ENCODE data around the gene ARL14. TPM values are rescaled to one million over a fixed set of nuclear protein-coding genes. Genes with fewer than 3 reads are reported as not detected.

ARL14 gene
- total RNA-seq, 2 experiments from 2014 or later = not detected

GRCh38 chr3:160701490-160701889 lies 24.5 kb downstream of the ARL14 start:
- no peak for DNase-seq (ENCODE audit: low spot score)
- ChIA-PET CTCF (ENCODE audit: unreplicated experiment) (no interaction called here), POLR2A (interaction anchor here (0.8 to 1.1 kb wide), 2 partner anchors 16 to 215 kb away, joined by 3 to 4 read pairs; no protein-coding TSS in a partner anchor)
- Histone ChIP-seq H3K27ac (ENCODE audit: low read depth, low read length, poor library complexity, severe bottlenecking) (no peak overlapping the region), H3K4me3 (ENCODE audit: low read depth, low read length, poor library complexity, severe bottlenecking) (no peak overlapping the region), H3K4me1 (ENCODE audit: insufficient read depth, low read length, poor library complexity, severe bottlenecking) (no peaks in the 10 kb centered on the region), H4K20me1 (ENCODE audit: insufficient read depth, low read length) (no peaks in the 10 kb centered on the region), H3K9me3 (ENCODE audit: low read length) (no peaks in the 10 kb centered on the region), H3K9me2 (ENCODE audit: insufficient read depth, low read length) (no peaks in the 10 kb centered on the region), H2AFZ (ENCODE audit: low read length) (no peak overlapping the region), H3K79me2 (ENCODE audit: insufficient read depth, low read depth, low read length) (no peaks in the 10 kb centered on the region), H3K36me3 (ENCODE audit: insufficient read depth, low read length) (no peaks in the 10 kb centered on the region), H3K4me2 (ENCODE audit: low read length) (no peak overlapping the region)
- no TSS peak for BruUV-seq (replicated peaks)
- TF ChIP-seq CTCF (conservative IDR thresholded peaks at IDR 0.05; ENCODE audit: low read length) (no peak), EZH2phosphoT487 (IDR thresholded peaks at IDR 0.05; ENCODE audit: borderline replicate concordance, low read depth, low read length) (no peak)
- intact Hi-C loops (cut with micrococcal nuclease; ENCODE audit: unreplicated experiment) = loop anchor here (10.0 kb wide), 1 partner anchor 723 kb away; no protein-coding TSS in a partner anchor

GRCh38 chr3:160702290-160702689 lies 25.3 kb downstream of the ARL14 start:
- intact Hi-C loops (cut with micrococcal nuclease; ENCODE audit: unreplicated experiment) = loop anchor here (10.0 kb wide), 1 partner anchor 723 kb away; no protein-coding TSS in a partner anchor
- Histone ChIP-seq H3K36me3 (ENCODE audit: insufficient read depth, low read length) (no peaks in the 10 kb centered on the region), H3K4me3 (ENCODE audit: low read depth, low read length, poor library complexity, severe bottlenecking) (no peak overlapping the region), H4K20me1 (ENCODE audit: insufficient read depth, low read length) (no peaks in the 10 kb centered on the region), H3K4me1 (ENCODE audit: insufficient read depth, low read length, poor library complexity, severe bottlenecking) (no peaks in the 10 kb centered on the region), H2AFZ (ENCODE audit: low read length) (no peak overlapping the region), H3K9me2 (ENCODE audit: insufficient read depth, low read length) (no peaks in the 10 kb centered on the region), H3K9me3 (ENCODE audit: low read length) (no peaks in the 10 kb centered on the region), H3K4me2 (ENCODE audit: low read length) (no peak overlapping the region), H3K27ac (ENCODE audit: low read depth, low read length, poor library complexity, severe bottlenecking) (no peak overlapping the region), H3K79me2 (ENCODE audit: insufficient read depth, low read depth, low read length) (no peaks in the 10 kb centered on the region)
- no peak for DNase-seq (ENCODE audit: low spot score)
- CTCF ChIA-PET (ENCODE audit: unreplicated experiment) = no interaction called here
- POLR2A ChIA-PET = interaction anchor here (0.8 kb wide), 1 partner anchor 15 kb away, joined by 3 read pairs; no protein-coding TSS in a partner anchor
- no TSS peak for BruUV-seq (replicated peaks)
- TF ChIP-seq CTCF (conservative IDR thresholded peaks at IDR 0.05; ENCODE audit: low read length) (no peak), EZH2phosphoT487 (IDR thresholded peaks at IDR 0.05; ENCODE audit: borderline replicate concordance, low read depth, low read length) (no peak)

GRCh38 chr3:160703974-160704373 lies 27.0 kb downstream of the ARL14 start:
- CTCF ChIA-PET (ENCODE audit: unreplicated experiment) = no interaction called here
- TF ChIP-seq CTCF (conservative IDR thresholded peaks at IDR 0.05; ENCODE audit: low read length) = no peak
- no peak for TF ChIP-seq EZH2phosphoT487 (IDR thresholded peaks at IDR 0.05; ENCODE audit: borderline replicate concordance, low read depth, low read length)
- DNase-seq (ENCODE audit: low spot score) = no peak
- H3K79me2 ChIP-seq (ENCODE audit: insufficient read depth, low read depth, low read length) = no peaks in the 10 kb centered on the region
- no peaks in the 10 kb centered on the region for H3K9me2 ChIP-seq (ENCODE audit: insufficient read depth, low read length)
- no peak overlapping the region for H2AFZ ChIP-seq (ENCODE audit: low read length)
- BruUV-seq (replicated peaks) = no TSS peak
- H3K4me1 ChIP-seq (ENCODE audit: insufficient read depth, low read length, poor library complexity, severe bottlenecking) = no peaks in the 10 kb centered on the region
- H3K27ac ChIP-seq (ENCODE audit: low read depth, low read length, poor library complexity, severe bottlenecking) = no peak overlapping the region
- H4K20me1 ChIP-seq (ENCODE audit: insufficient read depth, low read length) = no peaks in the 10 kb centered on the region
- H3K4me3 ChIP-seq (ENCODE audit: low read depth, low read length, poor library complexity, severe bottlenecking) = no peak overlapping the region
- H3K36me3 ChIP-seq (ENCODE audit: insufficient read depth, low read length) = no peaks in the 10 kb centered on the region
- no peaks in the 10 kb centered on the region for H3K9me3 ChIP-seq (ENCODE audit: low read length)
- intact Hi-C loops (cut with micrococcal nuclease; ENCODE audit: unreplicated experiment) = loop anchor here (10.0 kb wide), 1 partner anchor 721 kb away; no protein-coding TSS in a partner anchor
- POLR2A ChIA-PET = interaction anchor here (1.0 kb wide), 1 partner anchor 17 kb away, joined by 4 read pairs; no protein-coding TSS in a partner anchor
- H3K4me2 ChIP-seq (ENCODE audit: low read length) = no peak overlapping the region
